OCI-LY1 (cell line): ENCODE results near the gene CCR5AS.

ENCODE experiments used
- EZH2 ChIP-seq: fragments of 200-600 bp; sonication (generic), shearing (Covaris generic); IDR thresholded peaks from 2 replicates; pipeline ENCODE4 v1.8.0; 2017; ENCODE audit warnings: borderline replicate concordance, mixed run types, mild to moderate bottlenecking, antibody characterized with exemption, low read length, moderate library complexity, mixed read lengths
- TF ChIP-seq, protein P1 (sequence below): fragments of 200-600 bp; sonication (generic), shearing (Covaris generic); IDR thresholded peaks from 2 replicates; pipeline ENCODE4 v1.5.1; 2017; ENCODE audit warnings: mild to moderate bottlenecking, antibody characterized with exemption, low read length, moderate library complexity, mixed read lengths

- TF ChIP-seq, protein P1, sequence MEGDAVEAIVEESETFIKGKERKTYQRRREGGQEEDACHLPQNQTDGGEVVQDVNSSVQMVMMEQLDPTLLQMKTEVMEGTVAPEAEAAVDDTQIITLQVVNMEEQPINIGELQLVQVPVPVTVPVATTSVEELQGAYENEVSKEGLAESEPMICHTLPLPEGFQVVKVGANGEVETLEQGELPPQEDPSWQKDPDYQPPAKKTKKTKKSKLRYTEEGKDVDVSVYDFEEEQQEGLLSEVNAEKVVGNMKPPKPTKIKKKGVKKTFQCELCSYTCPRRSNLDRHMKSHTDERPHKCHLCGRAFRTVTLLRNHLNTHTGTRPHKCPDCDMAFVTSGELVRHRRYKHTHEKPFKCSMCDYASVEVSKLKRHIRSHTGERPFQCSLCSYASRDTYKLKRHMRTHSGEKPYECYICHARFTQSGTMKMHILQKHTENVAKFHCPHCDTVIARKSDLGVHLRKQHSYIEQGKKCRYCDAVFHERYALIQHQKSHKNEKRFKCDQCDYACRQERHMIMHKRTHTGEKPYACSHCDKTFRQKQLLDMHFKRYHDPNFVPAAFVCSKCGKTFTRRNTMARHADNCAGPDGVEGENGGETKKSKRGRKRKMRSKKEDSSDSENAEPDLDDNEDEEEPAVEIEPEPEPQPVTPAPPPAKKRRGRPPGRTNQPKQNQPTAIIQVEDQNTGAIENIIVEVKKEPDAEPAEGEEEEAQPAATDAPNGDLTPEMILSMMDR = no peak
- TF ChIP-seq EZH2 = no peak
Measured at GRCh38 chr3:46412786-46413298, 6.0 kb upstream of the CCR5AS start.
